HEK293T (cell line): ENCODE results near the gene MACROH2A1.

Experiments used
- ARNT ChIP-seq: fragments of 450-650 bp; IDR thresholded peaks from 2 replicates; pipeline ENCODE4 v1.6.1; 2017; ENCODE audit warnings: mild to moderate bottlenecking
- BHLHE40 ChIP-seq: fragments of 450-650 bp; IDR thresholded peaks from 2 replicates; pipeline ENCODE4 v1.6.1; 2016; ENCODE audit warnings: mild to moderate bottlenecking, moderate library complexity, borderline replicate concordance
- CTBP1 ChIP-seq: fragments of 450-650 bp; IDR thresholded peaks from 2 replicates; pipeline ENCODE4 v1.6.1; 2016; ENCODE audit warnings: borderline replicate concordance
- FOXA1 ChIP-seq: fragments of 450-650 bp; IDR thresholded peaks from 2 replicates; pipeline ENCODE4 v1.6.1; 2016; ENCODE audit warnings: mild to moderate bottlenecking
- FOXK2 ChIP-seq: fragments of 450-650 bp; IDR thresholded peaks from 2 replicates; pipeline ENCODE4 v1.6.1; 2016; ENCODE audit warnings: mild to moderate bottlenecking
- FOXM1 ChIP-seq: fragments of 450-650 bp; IDR thresholded peaks from 2 replicates; pipeline ENCODE4 v1.6.1; 2017; ENCODE audit warnings: mild to moderate bottlenecking, borderline replicate concordance
- L3MBTL2 ChIP-seq: fragments of 450-650 bp; conservative IDR thresholded peaks from 2 replicates; pipeline ENCODE4 v1.6.1; 2016; ENCODE audit warnings: mild to moderate bottlenecking
- SUZ12 ChIP-seq: fragments of 450-650 bp; IDR thresholded peaks from 2 replicates; pipeline ENCODE4 v1.6.1; 2016; ENCODE audit warnings: mild to moderate bottlenecking
- TARDBP ChIP-seq: fragments of 450-650 bp; IDR thresholded peaks from 2 replicates; pipeline ENCODE4 v1.6.1; 2016

GRCh38 chr5:135399794-135400542 is 937 bp upstream of the MACROH2A1 start:
- TF ChIP-seq TARDBP: no peak
- TF ChIP-seq ARNT: no peak
- no peak for TF ChIP-seq BHLHE40
- TF ChIP-seq FOXK2: no peak
- TF ChIP-seq FOXM1: no peak
- TF ChIP-seq SUZ12: no peak
- TF ChIP-seq CTBP1: no peak
- no peak for TF ChIP-seq FOXA1
- 0 out of 2 replicates have a peak, but pooled peaks have one; percentile 2 for TF ChIP-seq L3MBTL2
